Uterus (tissue), 4 donors: ENCODE measurements around the gene BCAS3. TPM values are rescaled to one million over a fixed set of nuclear protein-coding genes. Genes with fewer than 3 reads are reported as not detected.
"Not testable (repeated sequence)": the region's sequence is repeated elsewhere in the genome, so short reads cannot be mapped to it uniquely, and the experiment has no call there.

ENCODE experiments used
- DNase-seq, 2 donors: peaks; one replicate each; pipeline ENCODE4 v3.0.0-alpha.2; 2019 to 2020
- H3K27ac ChIP-seq, 2 donors: fragments of 200-600 bp; sonication (generic); 1 replicate in 1 of 2; 2 replicates in 1 of 2; pipeline ENCODE4 v1.5.1; 2016 to 2018
- H3K27me3 ChIP-seq, 2 donors: fragments of 200-600 bp; sonication (generic); one replicate each; pipeline ENCODE4 v1.5.1; 2018 to 2019; ENCODE audit warnings: control low read depth in 1 of 2
- H3K36me3 ChIP-seq, 2 donors: fragments of 200-600 bp; sonication (generic); one replicate each; pipeline ENCODE4 v1.5.1; 2019; ENCODE audit warnings: control low read depth in 1 of 2
- H3K4me1 ChIP-seq, 2 donors: fragments of 200-600 bp; sonication (generic); one replicate each; pipeline ENCODE4 v1.5.1; 2018 to 2019; ENCODE audit warnings: control low read depth in 1 of 2
- H3K4me3 ChIP-seq, 2 donors: fragments of 200-600 bp; sonication (generic); 1 replicate in 1 of 2; 2 replicates in 1 of 2; pipeline ENCODE4 v1.5.1; 2018 to 2019; ENCODE audit warnings: mild to moderate bottlenecking in 1 of 2
- H3K9me3 ChIP-seq, 2 donors: fragments of 200-600 bp; sonication (generic); one replicate each; pipeline ENCODE4 v1.5.1; 2019; ENCODE audit warnings: control low read depth in 1 of 2
- CTCF ChIP-seq, 4 experiments: fragments of 200-600 bp in 2 of 4; fragments of 450-650 bp in 2 of 4; sonication (generic) in 2 of 4; IDR thresholded peaks; one replicate each; pipeline ENCODE4 v1.5.1; 2016 to 2019; ENCODE audit warnings: antibody characterized with exemption in 4 of 4, mild to moderate bottlenecking in 2 of 4, moderate library complexity in 1 of 4
- POLR2A ChIP-seq, 2 donors: fragments of 450-650 bp; IDR thresholded peaks; one replicate each; pipeline ENCODE4 v1.6.1; 2016; ENCODE audit warnings: antibody characterized with exemption in 2 of 2, mild to moderate bottlenecking in 1 of 2, moderate library complexity in 1 of 2
- intact Hi-C: fragments of 100-400 bp; cut with DNase I; formaldehyde crosslinking; loops from one replicate; pipeline ENCODE4 v1.15.1; 2023; ENCODE audit warnings: low total_unique reads
- total RNA-seq, 4 donors: library from RNA; depleted of rRNA in 3 of 4; stranded (reverse); fragments of >200 nt in 3 of 4; gene quantifications; one replicate each; pipeline versions ENCODE4 v1.1.0 to v1.2.4, GENCODE V29; 2014 to 2023
- donor health status: DM: yes; HTN: yes; CAD: no.

BCAS3 gene
- total RNA-seq, 4 donors from 2014 or later: 42.6 to 147 (median 83.7) TPM

GRCh38 chr17:61240851-61241468 lies 563.3 kb downstream of the BCAS3 start:
- no peaks in the 10 kb centered on the region for H3K9me3 ChIP-seq
- DNase-seq: no peak
- no peaks in the 10 kb centered on the region for H3K36me3 ChIP-seq
- no peaks in the 10 kb centered on the region for H3K4me1 ChIP-seq
- H3K4me3 ChIP-seq: no peak overlapping the region
- no peaks in the 10 kb centered on the region for H3K27me3 ChIP-seq
- intact Hi-C loops: no loop called here
- TF ChIP-seq CTCF (IDR thresholded peaks at IDR 0.05): no peak
- no peak overlapping the region for H3K27ac ChIP-seq

- H3K9me3 ChIP-seq, H3K4me1 ChIP-seq, H3K36me3 ChIP-seq, H3K27ac ChIP-seq, H3K4me3 ChIP-seq, H3K27me3 ChIP-seq, intact Hi-C loops, DNase-seq: not testable (repeated sequence)
These were observed 567.3 kb downstream of the BCAS3 start for GRCh38 chr17:61244988-61245387.

GRCh38 chr17:61245706-61246135 lies 568.1 kb downstream of the BCAS3 start:
- H3K4me3 ChIP-seq: no peak overlapping the region
- H3K27ac ChIP-seq: no peak overlapping the region
- intact Hi-C loops: no loop called here

GRCh38 chr17:61247439-61247838 lies 569.8 kb downstream of the BCAS3 start:
- Histone ChIP-seq H3K9me3 (no peaks in the 10 kb centered on the region), H3K27ac (peak overlapping the region in 1 of 2 donors; percentile 81), H3K27me3 (no peaks in the 10 kb centered on the region), H3K4me3 (no peak overlapping the region), H3K4me1 (peaks cover 0 to 14% of the 10 kb centered on the region in 2 donors), H3K36me3 (no peaks in the 10 kb centered on the region)
- DNase-seq: no peak
- TF ChIP-seq CTCF (IDR thresholded peaks at IDR 0.05): no peak
- TF ChIP-seq POLR2A (IDR thresholded peaks at IDR 0.05): no peak
- intact Hi-C loops: no loop called here

More at GRCh38 chr17:61245706-61246135, 568.1 kb downstream of the BCAS3 start:
- TF ChIP-seq CTCF (IDR thresholded peaks at IDR 0.05) (no peak), POLR2A (IDR thresholded peaks at IDR 0.05) (no peak)
- Histone ChIP-seq H3K9me3 (no peaks in the 10 kb centered on the region), H3K27me3 (no peaks in the 10 kb centered on the region), H3K4me1 (peaks cover 0 to 8% of the 10 kb centered on the region in 2 donors), H3K36me3 (no peaks in the 10 kb centered on the region)
- DNase-seq: no peak

GRCh38 chr17:61248399-61248798 lies 570.7 kb downstream of the BCAS3 start:
- intact Hi-C loops: no loop called here
- Histone ChIP-seq H3K4me1 (peaks cover 0 to 20% of the 10 kb centered on the region in 2 donors), H3K27ac (peak overlapping the region; percentile 51 to 81)

More at GRCh38 chr17:61248399-61248798, 570.7 kb downstream of the BCAS3 start:
- DNase-seq: no peak
- Histone ChIP-seq H3K36me3 (no peaks in the 10 kb centered on the region), H3K9me3 (no peaks in the 10 kb centered on the region), H3K27me3 (no peaks in the 10 kb centered on the region), H3K4me3 (no peak overlapping the region)
- TF ChIP-seq POLR2A (IDR thresholded peaks at IDR 0.05) (no peak), CTCF (IDR thresholded peaks at IDR 0.05) (no peak)
